Pancreas (tissue), 10 donors: ENCODE results near the gene TMEM212. TPM values are rescaled to one million over a fixed set of nuclear protein-coding genes. Genes with fewer than 3 reads are reported as not detected.

Experiments used
- ATAC-seq, 4 donors: fragments of 200-7000 bp; cut with Tn5 transposase; one replicate each; pipeline versions ENCODE4 v1.8.0 to v1.9.1; 2020; ENCODE audit warnings: mild to moderate bottlenecking in 4 of 4, moderate library complexity in 4 of 4
- DNase-seq, 6 donors: peaks; one replicate each; pipeline ENCODE4 v3.0.0-alpha.2; 2020
- FAIRE-seq: peaks from 2 replicates; lab custom pipeline; 2012; peaks lifted over from hg19 to GRCh38; lab: Jason Lieb, UNC
- H3K27ac ChIP-seq, 4 donors: fragments of 200-600 bp; sonication (generic); 1 replicate in 3 of 4; 2 replicates in 1 of 4; pipeline versions ENCODE4 v1.5.0 to v1.8.0; 2020
- H3K27me3 ChIP-seq, 4 donors: fragments of 200-600 bp; one replicate each; pipeline ENCODE4 v1.8.0; 2021
- H3K36me3 ChIP-seq, 3 donors: fragments of 200-600 bp; sonication (generic) in 1 of 3; one replicate each; pipeline versions ENCODE4 v1.5.0 to v1.8.0; 2020 to 2021
- H3K4me1 ChIP-seq, 3 donors: fragments of 200-600 bp; one replicate each; pipeline ENCODE4 v1.8.0; 2021
- H3K4me3 ChIP-seq, 4 donors: fragments of 200-600 bp; sonication (generic) in 2 of 4; one replicate each; pipeline versions ENCODE4 v1.5.0 to v1.8.0; 2020 to 2021
- H3K9me3 ChIP-seq, 4 donors: fragments of 200-600 bp; one replicate each; pipeline ENCODE4 v1.8.0; 2021
- WGBS, 2 donors: extraction: QIAGEN DNeasy Blood & Tissue Kit; methylation state at CpG; one replicate each; pipeline ENCODE4 v1.1.7; 2013; 5-methylcytosine and 5-hydroxymethylcytosine counted together
- intact Hi-C, 3 donors: fragments of 100-400 bp; cut with DNase I; formaldehyde crosslinking; loops; one replicate each; pipeline versions ENCODE4 v1.11.1 to v1.14.2; 2022
- polyA plus RNA-seq, 2 donors: library from polyadenylated mRNA; stranded (reverse); fragments of 200-250 nt; gene quantifications; one replicate each; pipeline ENCODE4 v1.2.3, GENCODE V29; 2013
- total RNA-seq, 6 donors: library from RNA; stranded (reverse); fragmentation: NEBNext Ultra II Directional in 4 of 6; extraction: Animal tissue kit (Norgen Biotek cat#: 25700) in 4 of 6; gene quantifications; one replicate each; pipeline versions ENCODE4 v1.2.1 to v1.2.4, GENCODE V29; 2021 to 2023
- TF ChIP-seq, protein P1 (sequence below), 4 donors: fragments of 200-600 bp; sonication (generic) in 3 of 4; IDR thresholded peaks; one replicate each; pipeline versions ENCODE4 v1.5.0 to v1.8.0; 2021; ENCODE audit warnings: antibody characterized with exemption in 4 of 4
- donor health status: healthy with polysubstance abuse.
- donor health status: DM: no; HTN: no; CAD: no; lungs with moderate emphysema.
- donor health status: DM: no; HTN: no; CAD: no.
- donor health status: control.
- donor health status: control.
- donor health status: Bipolar disorder and iron deficiency.
- donor health status: DM: yes; HTN: yes; CAD: no.
- donor health status: DM: no; HTN: no; CAD: no.
- donor health status: DM: no; HTN: no; CAD: no.
- donor health status: DM: yes; HTN: yes; CAD: no.

TMEM212 gene
- total and polyA plus RNA-seq, 8 donors = not detected

DNA sequence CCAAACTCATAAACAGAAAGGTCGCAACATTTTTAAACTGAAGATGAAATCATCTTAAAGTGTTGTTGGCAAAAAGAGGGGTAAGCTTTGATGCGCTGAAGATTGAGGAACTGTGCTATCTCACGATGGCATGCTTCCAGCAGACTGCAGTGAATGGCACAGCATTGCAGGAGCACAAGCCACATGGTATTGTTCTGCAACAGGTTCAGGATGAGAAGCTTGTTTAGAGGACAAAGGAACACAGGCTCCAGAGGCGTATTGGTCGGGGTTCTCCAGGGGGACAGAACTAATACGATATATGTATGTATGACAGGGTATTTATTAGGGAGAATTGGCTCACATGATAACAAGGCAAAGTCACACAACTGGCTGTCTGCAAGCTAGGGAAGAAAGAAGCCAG lies 19.0 kb upstream of the TMEM212 start:
- Histone ChIP-seq H3K27me3 (no peaks in the 10 kb centered on the region), H3K9me3 (no peaks in the 10 kb centered on the region), H3K27ac (no peak overlapping the region), H3K4me3 (no peak overlapping the region), H3K4me1 (peaks cover 0 to 14% (median 0%) of the 10 kb centered on the region in 3 donors), H3K36me3 (no peaks in the 10 kb centered on the region)
- TF ChIP-seq, protein P1, sequence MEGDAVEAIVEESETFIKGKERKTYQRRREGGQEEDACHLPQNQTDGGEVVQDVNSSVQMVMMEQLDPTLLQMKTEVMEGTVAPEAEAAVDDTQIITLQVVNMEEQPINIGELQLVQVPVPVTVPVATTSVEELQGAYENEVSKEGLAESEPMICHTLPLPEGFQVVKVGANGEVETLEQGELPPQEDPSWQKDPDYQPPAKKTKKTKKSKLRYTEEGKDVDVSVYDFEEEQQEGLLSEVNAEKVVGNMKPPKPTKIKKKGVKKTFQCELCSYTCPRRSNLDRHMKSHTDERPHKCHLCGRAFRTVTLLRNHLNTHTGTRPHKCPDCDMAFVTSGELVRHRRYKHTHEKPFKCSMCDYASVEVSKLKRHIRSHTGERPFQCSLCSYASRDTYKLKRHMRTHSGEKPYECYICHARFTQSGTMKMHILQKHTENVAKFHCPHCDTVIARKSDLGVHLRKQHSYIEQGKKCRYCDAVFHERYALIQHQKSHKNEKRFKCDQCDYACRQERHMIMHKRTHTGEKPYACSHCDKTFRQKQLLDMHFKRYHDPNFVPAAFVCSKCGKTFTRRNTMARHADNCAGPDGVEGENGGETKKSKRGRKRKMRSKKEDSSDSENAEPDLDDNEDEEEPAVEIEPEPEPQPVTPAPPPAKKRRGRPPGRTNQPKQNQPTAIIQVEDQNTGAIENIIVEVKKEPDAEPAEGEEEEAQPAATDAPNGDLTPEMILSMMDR (IDR thresholded peaks at IDR 0.05) = no peak
- peak in 2 of 4 donors; percentile 35 to 47 for ATAC-seq
- intact Hi-C loops = no loop called here
- FAIRE-seq = no peak
- WGBS, 2 donors = 84 to 87% methylated on average over 6 of the region's 6 CpGs
- no peak for DNase-seq

DNA sequence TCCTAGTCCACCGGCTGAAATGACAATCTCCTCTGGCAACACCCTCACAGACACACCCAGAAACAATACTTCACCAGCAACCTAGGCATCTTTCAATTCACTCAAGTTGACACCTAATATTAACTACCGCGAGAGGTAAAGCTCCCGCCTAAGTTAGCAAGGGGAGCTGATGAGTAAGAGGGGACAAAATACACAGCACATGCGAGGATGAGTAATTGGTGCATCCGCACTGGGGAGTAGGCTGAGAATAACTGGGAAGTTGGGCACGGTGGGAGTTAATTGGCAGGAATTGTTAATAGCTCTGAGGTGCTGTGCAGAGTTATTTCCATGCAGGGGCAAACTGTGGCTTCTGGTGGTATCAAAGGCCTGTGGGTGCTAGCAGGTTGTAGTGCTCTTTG lies 18.3 kb upstream of the TMEM212 start:
- TF ChIP-seq, protein P1 (IDR thresholded peaks at IDR 0.05) = no peak
- no peak for FAIRE-seq
- H3K27ac ChIP-seq = no peak overlapping the region
- no peaks in the 10 kb centered on the region for H3K27me3 ChIP-seq
- intact Hi-C loops = no loop called here
- no peaks in the 10 kb centered on the region for H3K36me3 ChIP-seq
- DNase-seq = no peak
- H3K4me1 ChIP-seq = peaks cover 0 to 21% (median under 1%) of the 10 kb centered on the region in 3 donors
- no peaks in the 10 kb centered on the region for H3K9me3 ChIP-seq
- 85 to 91% methylated on average over 7 of the region's 7 CpGs for WGBS, 2 donors
- no peak overlapping the region for H3K4me3 ChIP-seq
- ATAC-seq = no peak

DNA sequence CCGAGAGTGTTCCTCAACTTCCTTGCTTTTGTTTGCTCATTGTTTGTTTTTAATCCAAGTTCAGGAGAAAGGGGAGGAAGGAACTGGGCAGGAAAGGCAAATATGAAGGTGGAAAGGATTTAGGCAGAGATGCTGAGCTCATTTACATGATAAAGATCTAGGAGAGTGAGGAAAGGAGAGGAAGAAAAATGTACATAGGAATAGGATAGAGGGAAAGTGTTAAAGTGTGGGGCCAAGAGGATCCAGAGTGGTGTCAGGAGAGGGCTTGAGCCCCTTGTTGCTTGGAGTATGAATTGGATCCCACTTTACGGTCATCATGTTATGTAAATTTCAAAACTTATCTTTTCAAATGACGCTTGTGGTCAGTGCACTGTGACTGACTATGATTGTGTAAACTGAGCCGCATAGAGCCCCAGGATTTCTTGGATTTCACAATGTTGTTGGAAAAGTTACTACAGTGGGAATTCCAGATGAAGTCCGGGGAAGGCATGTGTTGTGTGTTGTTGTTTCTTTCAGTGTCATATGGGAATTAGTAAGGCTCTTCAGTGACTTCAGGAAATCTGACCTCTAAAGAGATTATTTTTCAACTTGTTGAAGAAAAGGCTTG lies 17.8 kb upstream of the TMEM212 start:
- DNase-seq (no peak), ATAC-seq (peak in 2 of 4 donors; percentile 22 to 23), FAIRE-seq (no peak)
- H3K4me3 ChIP-seq = no peak overlapping the region
- no peaks in the 10 kb centered on the region for H3K27me3 ChIP-seq
- intact Hi-C loops = no loop called here
- no peaks in the 10 kb centered on the region for H3K36me3 ChIP-seq
- peaks cover 0 to 26% (median 6%) of the 10 kb centered on the region in 3 donors for H3K4me1 ChIP-seq
- H3K27ac ChIP-seq = no peak overlapping the region
- WGBS, 2 donors = 48 to 56% methylated on average over 5 of the region's 5 CpGs
- TF ChIP-seq, protein P1 (IDR thresholded peaks at IDR 0.05) = no peak
- H3K9me3 ChIP-seq = no peaks in the 10 kb centered on the region

DNA sequence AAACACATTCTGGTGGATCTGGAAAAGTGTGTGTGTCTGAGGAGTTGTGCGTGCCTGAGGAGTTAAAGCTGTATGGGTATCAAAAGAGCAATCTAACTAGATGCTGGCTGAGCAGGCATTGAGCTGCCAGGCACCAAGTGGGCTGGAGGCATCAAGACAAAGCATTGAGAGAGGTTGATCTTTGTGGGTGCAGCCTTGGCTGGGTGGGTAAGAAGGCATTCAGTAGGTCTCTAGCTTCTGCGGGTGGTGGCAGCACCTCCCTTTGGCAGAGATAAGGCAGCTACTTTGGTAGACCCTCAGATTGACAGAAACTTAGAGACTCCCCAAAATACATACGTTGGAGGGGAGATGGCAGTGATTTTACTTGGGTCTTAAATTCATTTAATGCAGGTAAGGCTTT lies 15.8 kb upstream of the TMEM212 start:
- 90 to 91% methylated on average over 3 of the region's 3 CpGs for WGBS, 2 donors
- intact Hi-C loops = no loop called here
- Histone ChIP-seq H3K4me3 (no peak overlapping the region), H3K27ac (no peak overlapping the region), H3K27me3 (no peaks in the 10 kb centered on the region), H3K9me3 (no peaks in the 10 kb centered on the region), H3K36me3 (no peaks in the 10 kb centered on the region), H3K4me1 (peaks cover 0 to 29% (median 6%) of the 10 kb centered on the region in 3 donors)
- TF ChIP-seq, protein P1 (IDR thresholded peaks at IDR 0.05) = no peak
- DNase-seq = no peak
- FAIRE-seq = no peak
- no peak for ATAC-seq

DNA sequence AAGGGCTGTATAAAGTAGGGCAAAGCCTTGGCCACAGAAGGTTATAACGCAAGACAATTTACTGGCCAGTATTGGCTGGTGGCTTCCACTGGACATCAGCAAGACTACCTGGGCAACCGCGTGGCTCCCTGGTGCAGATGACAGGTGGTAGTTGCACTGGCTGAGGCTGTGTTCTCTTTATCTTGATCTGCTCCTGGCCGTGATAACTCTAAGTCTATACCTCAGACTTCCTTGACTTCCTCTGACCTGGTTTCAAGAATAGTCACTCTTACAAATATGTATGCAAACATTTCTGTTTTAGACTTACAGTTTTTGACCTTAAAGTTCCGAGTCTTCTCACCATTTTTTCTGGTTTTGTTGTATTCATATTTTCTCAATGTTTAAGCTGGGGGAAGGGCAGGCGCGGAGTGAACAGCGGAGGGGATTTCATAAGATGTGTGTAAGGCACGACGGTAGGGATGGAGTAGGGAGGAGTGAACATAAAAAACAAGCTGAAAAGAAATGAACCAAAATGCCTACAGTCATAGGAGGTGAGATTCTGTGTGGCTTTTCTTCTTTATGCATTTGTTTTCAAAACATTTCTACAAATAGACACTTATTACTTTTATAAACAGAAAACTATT lies 15.2 kb upstream of the TMEM212 start:
- DNase-seq (no peak), FAIRE-seq (no peak), ATAC-seq (no peak)
- Histone ChIP-seq H3K9me3 (no peaks in the 10 kb centered on the region), H3K27ac (no peak overlapping the region), H3K27me3 (no peaks in the 10 kb centered on the region), H3K4me3 (no peak overlapping the region), H3K36me3 (no peaks in the 10 kb centered on the region), H3K4me1 (peaks cover 0 to 29% (median 6%) of the 10 kb centered on the region in 3 donors)
- TF ChIP-seq, protein P1 (IDR thresholded peaks at IDR 0.05) = no peak
- WGBS, 2 donors = 78 to 84% methylated on average over 10 of the region's 10 CpGs
- intact Hi-C loops = no loop called here
